A204.1 (cell line): Measurements from ENCODE around the gene GOLGA8M.
"Not testable (repeated sequence)": the region's sequence is repeated elsewhere in the genome, so short reads cannot be mapped to it uniquely, and the experiment has no call there.

Experiments used
- FAIRE-seq: peaks from 2 replicates; lab custom pipeline; 2012; peaks lifted over from hg19 to GRCh38; lab: Jason Lieb, UNC

The GOLGA8M gene, protein sequence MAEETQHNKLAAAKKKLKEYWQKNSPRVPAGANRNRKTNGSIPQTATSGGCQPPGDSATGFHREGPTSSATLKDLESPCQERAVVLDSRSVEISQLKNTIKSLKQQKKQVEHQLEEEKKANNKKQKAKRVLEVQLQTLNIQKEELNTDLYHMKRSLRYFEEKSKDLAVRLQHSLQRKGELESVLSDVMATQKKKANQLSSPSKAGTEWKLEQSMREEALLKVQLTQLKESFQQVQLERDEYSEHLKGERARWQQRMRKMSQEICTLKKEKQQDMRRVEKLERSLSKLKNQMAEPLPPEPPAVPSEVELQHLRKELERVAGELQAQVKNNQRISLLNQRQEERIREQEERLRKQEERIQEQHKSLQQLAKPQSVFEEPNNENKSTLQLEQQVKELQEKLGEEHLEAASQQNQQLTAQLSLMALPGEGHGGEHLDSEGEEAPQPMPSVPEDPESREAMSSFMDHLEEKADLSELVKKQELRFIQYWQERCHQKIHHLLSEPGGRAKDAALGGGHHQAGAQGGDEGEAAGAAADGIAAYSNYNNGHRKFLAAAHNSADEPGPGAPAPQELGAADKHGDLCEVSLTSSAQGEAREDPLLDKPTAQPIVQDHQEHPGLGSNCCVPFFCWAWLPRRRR

DNA sequence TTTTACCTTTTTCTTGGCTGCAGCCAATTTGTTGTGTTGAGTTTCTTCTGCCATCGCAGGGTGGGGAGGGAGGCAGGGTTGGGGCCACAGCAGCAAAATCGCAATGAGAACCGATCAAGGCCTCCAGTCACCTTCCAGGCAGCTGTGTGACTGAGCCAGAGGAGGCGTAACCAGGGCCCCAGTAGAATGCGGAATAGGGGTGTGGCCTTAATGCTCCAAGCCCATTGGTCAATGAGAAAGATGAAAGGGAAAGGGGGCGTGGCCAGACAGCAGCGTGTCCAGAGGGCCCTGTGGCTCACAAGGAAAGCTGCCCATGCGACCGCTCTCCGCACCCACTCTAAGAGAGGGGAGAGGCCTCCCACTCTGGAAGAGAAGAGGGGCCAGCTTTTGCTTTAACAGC, at the start of gene GOLGA8M:
TSS of gene GOLGA8M (minus strand) at position 152 of the 400 bp plus-strand sequence. CDS start at position 54, 98 bp downstream.
- FAIRE-seq = not testable (repeated sequence)

DNA sequence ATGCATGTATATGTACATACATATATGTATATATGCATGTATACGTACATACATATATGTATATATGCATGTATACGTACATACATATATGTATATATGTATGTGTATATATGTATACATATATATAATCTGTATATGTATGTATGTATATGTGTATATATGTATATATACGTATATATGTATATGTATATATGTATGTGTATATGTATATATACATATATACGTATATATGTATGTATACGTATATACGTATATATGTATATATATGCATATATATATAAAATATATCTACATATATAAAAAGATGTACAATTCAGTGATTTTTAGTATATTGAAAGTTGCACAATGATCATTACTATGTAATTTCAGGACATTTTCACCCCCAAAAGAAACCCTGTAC, 30.7 kb upstream of the GOLGA8M start:
- peak; percentile 90 for FAIRE-seq

DNA sequence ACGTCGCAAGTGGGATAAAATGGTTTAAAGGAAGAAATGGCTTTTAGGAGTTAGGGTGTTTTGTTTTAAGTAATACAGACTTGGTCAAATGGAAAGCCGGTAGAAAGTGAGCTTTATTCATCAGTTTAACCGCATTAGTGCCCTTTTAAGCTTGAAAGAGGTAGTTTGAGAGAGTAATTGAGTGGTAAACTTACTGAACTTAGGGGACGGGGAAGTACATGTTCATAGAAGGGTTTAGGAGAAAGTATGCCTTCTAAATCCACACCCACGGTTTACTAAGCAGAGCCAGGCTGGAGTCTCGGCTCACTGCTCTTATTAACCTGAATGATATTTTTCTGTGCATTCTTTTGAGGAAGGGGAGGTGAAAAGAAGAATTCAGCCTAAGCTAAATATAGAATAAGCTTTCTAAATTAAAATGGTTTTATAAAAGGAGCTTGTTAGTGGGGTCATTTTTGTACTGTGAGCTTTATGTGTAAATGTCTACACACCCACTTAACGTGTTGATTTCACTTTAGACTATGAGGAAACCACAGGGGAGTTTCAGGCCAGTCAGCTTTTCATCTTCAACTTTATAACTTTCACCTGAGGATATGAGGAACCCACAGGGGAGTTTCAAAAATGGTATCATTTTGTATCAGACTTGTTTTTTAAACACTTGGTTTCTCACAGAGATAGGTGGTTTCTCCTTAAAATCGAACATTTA, 26.5 kb upstream of the GOLGA8M start:
- not testable (repeated sequence) for FAIRE-seq

DNA sequence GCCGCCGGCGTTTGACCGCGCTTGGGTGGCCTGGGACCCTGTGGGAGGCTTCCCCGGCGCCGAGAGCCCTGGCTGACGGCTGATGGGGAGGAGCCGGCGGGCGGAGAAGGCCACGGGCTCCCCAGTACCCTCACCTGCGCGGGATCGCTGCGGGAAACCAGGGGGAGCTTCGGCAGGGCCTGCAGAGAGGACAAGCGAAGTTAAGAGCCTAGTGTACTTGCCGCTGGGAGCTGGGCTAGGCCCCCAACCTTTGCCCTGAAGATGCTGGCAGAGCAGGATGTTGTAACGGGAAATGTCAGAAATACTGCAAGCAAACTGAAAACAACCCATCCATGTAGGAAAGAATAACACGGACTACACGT, 26.0 kb upstream of the GOLGA8M start:
- not testable (repeated sequence) for FAIRE-seq

DNA sequence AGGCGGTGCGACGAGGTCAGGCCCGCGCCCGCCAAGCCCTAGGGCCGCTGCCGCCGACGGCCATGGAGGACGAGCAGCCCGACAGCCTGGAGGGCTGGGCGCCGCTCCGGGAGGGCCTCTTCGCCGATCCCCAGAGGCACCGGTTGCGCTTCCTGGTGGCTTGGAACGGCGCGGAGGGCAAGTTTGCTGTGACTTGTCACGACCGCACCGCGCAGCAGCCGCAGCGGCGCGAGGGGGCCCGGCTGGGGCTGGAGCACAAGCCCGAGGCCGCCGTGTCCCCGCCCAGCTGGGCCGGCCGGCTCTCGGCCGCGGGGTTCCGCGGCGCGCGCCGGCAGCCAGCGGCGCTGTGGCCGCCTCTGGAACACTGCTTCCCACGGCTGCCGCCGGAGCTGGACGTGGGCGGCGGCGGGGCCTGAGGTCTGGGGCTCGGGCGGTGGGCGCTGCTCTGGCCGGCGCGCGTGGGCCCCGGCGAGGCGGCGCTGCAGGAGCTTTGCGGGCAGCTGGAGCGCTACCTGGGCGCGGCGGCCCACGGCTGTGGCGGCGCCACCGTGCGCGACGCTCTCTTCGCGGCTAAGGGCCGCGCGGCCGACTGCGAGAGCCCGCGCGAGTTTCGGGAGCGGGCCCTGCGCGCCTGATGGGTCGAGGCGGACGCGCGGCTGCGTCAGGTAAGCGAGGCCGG, 25.4 kb upstream of the GOLGA8M start:
- FAIRE-seq = not testable (repeated sequence)

DNA sequence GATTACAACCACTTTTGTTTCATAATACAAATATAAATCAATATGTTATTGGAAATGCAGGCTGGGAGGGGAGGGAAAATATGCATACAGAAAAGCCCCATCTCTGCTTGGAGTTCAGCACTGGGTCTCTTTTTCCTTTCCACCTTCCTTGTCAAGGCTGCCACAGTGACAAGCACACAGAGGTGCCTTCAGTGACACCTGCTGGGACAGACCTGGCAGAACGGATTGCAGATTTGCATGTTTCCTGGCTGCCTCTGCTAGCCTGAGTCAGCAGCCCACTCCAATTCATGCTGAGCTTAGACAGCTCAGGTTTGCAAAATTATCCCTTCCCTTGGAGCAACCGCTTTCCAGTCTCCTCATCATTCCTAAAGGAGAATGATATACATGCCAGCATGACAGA, 15.8 kb upstream of the GOLGA8M start:
- FAIRE-seq = not testable (repeated sequence)

DNA sequence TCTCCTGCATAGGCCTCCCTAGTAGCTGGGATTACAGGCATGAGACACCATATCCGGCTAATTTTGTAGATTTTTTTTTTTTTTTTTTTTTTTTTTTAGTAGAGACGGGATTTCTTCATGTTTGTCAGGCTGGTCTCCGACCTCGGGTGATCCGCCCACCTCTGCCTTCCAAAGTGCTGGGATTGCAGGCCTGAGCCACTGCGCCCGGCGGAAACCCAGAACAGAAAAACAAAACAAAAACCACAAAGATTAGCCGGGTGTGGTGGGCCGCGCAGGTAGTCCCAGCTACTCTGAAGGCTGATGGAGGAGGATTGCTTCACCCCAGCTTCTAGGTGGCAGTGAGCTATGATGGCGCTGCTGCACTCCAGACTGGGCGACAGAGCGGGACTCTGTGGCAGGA, 14.8 kb upstream of the GOLGA8M start:
- not testable (repeated sequence) for FAIRE-seq

DNA sequence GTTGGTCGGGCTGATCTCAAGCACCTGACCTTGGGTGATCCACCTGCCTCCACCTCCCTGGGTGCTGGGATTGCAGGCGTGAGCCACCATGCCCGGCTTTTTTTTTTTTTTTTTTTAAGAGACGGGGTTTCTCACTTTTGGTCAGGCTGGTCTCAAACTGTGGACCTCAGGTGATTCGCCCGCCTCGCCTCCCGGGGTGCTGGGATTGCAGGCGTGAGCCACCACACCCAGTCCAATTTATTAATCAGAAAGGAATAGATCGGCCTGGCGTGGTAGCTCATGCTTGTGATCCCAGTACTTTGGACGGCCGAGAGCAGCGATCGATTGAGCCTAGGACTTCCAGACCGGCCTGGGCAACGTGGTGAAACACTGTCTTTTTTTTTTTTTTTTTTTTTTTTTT, 13.9 kb upstream of the GOLGA8M start:
- FAIRE-seq = no peak

DNA sequence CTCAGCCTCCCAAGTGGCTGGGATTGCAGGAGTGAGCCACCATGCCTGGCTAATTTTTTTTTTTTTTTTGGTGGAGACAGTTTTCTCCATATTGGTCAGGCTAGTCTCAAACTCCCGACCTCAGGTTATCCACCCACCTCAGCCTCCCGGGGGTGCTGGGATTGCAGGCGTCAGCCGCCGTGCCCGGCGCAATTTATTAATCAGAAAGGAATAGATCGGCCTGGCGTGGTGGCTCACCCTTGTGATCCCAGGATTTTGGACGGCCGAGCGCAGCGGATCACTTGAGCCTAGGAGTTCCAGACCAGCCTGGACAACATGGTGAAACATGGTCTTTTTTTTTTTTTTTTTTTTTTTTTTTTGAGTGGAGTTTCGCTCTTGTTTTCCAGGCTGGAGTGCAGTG, 13.3 kb upstream of the GOLGA8M start:
- FAIRE-seq = no peak

DNA sequence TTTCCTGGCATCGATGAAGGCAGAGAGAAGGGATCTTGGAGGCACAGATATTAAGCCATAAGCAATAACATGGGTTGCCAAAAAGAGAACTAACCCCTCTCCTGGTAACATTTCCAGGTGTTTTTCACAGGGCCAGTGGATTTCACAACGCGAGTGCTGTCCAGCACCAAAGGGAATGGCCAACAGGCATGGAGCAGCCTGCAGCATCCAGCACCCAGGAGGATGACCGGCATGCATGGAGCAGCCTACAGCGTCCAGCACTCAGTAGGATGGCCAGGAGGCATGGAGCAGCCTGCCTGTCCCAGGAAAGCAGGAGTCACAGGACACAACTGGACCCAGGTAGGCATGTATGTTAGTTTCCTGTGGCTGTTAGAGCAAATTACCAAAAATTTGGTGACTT, 11.8 kb upstream of the GOLGA8M start:
- not testable (repeated sequence) for FAIRE-seq

DNA sequence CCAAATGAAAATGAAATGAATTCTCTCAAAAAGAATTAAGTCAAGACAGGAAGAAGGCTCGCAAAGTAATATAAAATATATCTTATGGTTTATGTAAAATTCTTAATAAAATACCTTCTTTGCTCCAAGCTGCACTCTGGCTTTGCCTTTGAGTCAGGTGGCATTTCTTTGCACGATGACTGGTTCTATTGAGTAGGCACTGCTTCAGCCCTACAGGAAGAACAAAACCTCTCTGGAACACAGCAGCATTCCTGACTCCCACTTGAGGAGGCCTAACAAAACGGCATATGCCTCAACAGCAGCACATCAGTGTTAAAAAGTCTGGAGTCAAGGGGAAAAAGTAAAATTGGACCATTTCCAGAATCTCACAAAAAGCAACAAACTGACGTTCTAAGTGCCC, 7.4 kb upstream of the GOLGA8M start:
- FAIRE-seq = not testable (repeated sequence)

DNA sequence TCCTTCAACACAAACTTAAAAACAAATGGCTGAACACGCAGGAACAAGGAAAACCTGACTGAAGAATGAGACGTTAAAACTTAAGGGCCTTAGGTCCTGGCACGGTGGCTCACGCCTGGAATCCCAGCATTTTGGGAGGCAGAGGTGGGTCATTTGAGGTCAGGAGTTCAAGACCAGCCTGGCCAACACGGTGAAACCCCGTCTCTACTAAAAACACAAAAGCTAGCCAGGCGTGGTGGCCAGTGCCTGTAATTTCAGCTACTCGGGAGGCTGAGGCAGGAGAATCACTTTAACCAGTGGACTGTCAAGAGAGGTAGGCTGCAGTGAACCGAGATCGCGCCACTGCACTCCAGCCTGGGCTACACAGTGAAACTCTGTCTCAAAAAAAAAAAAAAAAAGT, 6.4 kb upstream of the GOLGA8M start:
- FAIRE-seq = not testable (repeated sequence)

DNA sequence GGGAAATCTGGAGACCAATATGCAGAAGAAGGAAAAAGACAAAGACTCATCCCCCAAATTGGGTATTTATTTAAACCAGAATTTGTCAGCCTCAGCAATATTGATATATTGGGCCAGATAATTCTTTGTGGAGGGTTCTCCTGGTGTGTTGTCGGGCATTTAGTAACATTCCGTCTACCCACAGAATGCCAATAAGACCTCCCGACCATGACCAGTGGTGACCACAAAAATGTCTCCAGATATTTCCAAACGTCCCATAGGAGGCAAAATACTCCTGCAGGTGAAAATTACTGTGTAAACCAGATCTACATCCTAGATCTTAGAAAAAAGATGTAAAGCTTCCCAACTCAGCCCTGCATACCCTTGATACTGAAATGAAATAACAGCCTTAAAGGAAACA, 2.0 kb upstream of the GOLGA8M start:
- FAIRE-seq = not testable (repeated sequence)

DNA sequence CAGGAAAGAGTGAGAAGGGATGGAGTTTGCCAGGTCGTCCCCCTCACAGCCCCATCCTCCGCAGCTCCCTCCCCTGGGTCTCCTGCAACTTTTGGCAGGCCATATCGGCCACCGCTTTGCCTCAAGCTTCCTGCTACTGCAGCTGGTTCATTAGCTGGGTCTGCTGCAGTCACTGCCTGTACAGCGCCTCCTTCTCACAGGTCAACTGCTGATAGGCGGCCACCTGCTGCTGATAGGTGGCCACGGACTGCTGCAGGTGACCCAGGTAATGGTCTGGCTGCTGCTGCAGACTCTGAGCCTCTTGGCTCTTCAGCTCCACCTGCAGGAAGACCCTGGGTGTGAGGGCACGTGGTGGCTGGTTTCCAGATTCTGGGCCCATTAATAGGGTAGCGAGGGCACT, 8.3 kb downstream of the GOLGA8M start:
- FAIRE-seq = not testable (repeated sequence)

DNA sequence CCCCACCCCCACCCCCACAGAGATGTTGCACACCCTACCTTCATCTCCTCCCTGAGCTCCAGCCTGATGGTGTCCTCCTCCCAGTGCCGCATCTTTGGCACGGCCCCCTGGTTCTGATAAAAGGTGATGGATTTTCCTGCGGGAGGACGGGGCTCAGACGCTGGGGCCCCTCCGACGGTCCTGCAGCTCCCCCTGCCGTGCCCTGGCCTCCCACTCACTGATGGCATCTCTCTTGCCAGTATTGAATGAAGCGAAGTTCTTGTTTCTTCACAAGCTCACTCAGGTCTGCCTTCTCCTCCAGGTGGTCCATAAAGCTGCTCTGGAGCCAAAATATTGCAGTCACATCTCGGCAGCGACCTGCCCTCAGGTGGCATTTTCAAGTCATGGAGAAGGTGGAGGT, 9.8 kb downstream of the GOLGA8M start:
- not testable (repeated sequence) for FAIRE-seq

DNA sequence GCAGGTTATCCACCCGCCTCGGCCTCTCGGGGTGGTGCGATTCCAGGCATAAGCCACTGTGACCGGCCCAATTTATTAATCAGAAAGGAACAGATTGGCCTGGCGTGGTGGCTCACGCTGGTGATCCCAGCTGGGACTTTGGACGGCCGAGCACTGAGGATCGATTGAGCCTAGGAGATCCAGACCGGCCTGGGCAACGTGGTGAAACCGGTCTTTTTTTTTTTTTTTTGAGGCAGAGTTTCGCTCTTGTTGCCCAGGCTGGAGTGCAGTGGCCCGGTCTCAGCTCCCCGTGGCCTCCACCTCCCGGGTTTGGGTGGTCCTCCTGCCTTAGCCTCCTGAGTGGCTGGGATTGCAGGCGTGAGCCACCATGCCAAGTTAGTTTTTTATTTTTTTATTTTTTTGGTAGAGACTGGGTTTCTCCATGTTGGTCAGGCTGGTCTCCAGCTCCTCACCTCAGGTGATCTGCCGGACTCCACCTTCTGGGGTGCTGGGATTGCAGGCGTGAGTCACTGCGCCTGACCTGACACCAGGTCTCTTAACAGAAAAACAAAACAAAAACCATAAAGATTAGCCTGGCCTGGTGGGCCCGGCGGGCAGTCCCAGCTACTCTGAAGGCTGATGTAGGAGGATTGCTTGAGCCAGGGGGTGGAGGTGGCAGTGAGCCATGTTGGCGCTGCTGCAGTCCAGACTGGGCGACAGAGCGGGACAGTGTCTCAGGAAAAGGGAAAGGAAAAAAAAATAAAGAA, 18.0 kb downstream of the GOLGA8M start:
- FAIRE-seq = not testable (repeated sequence)

DNA sequence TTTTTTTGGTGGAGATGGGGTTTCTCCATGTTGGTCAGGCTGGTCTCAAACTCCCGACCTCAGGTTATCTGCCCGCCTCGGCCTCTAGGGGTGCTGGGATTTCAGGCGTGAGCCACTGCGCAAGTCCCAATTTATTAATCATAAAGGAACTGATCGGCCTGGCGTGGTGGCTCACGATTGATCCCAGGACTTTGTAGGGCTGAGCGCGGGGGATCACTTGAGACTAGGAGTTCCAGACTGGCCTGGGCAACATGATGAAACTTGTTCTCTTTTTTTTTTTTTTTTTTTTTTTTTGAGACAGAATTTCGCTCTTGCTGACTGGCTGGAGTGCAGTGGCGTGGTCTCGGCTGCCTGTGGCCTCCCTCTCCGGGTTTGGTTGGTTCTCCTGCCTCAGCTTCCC, 19.2 kb downstream of the GOLGA8M start:
- FAIRE-seq = not testable (repeated sequence)

DNA sequence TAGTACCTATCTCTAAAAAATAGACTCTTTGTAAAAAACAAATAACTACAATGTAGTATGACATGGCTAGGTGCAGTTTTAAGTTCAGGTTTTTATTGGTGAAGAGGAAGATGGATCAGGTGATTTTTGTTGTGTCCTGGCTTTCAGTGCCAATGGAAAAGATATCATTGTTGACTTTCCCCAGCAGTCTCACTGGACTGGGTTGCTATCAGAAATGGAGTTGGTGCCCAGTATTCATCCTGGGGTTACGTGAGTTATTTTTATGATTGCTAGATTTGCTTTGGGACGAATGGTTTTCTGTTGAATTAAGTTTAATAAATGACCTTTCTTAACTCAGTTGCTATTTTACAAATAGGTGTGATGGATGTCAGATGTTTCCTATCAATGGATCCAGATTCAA, 38.7 kb downstream of the GOLGA8M start:
- FAIRE-seq = not testable (repeated sequence)

DNA sequence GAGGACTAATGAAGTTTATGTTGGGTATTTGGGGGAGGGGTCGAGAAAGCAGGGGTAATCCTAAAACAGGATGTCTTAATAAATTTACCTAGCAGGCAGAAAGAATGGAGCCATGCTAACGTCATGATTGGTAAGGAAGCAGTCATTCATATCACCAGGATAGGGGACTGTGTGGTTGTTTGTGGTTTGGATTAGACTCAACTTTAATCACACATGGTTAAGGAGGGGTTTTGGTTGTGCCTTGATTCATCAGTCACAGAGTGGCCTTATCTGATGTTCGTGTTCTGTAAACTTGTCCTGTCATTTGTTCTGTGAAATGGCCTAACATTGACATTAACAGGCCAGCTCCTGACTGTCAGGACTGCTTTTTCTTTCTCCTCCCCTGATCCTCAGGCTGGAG, 40.1 kb downstream of the GOLGA8M start:
- FAIRE-seq = not testable (repeated sequence)

DNA sequence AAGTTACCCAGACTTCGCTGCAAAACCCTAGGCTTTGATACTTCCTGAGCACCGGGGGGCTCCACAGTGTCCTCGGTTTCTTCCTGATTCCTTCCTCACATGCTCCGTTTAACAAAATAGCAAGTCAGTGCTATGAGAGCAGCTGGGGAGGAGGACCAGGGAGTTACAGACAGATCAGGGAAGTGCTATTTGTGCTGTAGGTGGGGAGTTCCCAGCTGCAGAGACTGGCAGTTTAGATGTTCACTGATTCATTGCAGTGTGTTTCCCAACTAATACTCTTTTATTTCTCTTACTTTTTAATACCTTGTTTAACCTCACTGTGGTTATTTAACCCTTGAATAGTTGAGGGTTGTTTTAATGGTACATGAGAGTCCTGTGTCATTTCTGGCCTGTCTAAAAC, 45.8 kb downstream of the GOLGA8M start:
- FAIRE-seq = not testable (repeated sequence)

DNA sequence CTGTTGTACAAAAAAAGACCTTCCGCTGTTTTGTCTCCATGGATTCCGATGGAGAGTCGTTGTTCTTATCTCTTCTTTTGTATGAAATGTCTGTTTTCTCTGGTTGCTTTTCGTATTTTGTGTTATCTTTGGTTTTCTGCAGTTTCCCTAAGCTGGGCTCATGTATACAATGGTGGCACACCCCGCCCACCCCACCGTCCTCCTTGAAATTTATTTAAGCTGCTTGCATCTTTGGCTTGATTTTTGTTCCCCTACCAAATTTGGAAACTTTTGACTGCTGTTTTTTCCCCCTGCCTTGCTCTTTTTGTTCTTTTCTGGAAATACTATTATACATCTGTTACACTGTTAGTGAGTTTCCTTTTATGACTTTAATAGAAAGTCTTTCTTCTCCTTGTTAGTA, 47.6 kb downstream of the GOLGA8M start:
- FAIRE-seq = not testable (repeated sequence)

DNA sequence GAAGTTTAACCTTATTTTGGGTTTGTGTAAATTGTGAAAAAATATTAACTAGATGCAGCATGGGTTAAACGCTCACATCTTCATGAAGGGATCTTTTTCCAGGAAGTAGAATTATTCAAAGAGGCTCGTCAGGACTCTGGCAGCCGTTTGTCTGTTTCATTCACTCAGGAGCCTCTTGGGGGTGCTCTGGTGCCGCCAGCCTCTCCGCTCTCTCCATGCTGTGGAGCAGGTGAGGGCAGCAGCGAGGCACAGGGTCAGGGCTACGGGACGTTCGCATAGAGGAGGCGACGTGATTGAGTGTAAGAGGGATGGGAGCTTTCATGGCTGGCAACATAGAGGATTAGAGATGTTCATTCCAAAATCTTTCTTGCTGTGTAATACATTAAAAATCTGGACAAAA, 48.5 kb downstream of the GOLGA8M start:
- not testable (repeated sequence) for FAIRE-seq
